DMS153 treated with DMSO at 0.1 percent for 48 hours (cell line): ENCODE data around the gene MFSD2B.

Experiments used
- DNase-seq: peaks from one replicate; lab custom pipeline; 2025; ENCODE audit not compliant: unreplicated experiment; lab: John Stamatoyannopoulos, UW

Gene MFSD2B

DNA sequence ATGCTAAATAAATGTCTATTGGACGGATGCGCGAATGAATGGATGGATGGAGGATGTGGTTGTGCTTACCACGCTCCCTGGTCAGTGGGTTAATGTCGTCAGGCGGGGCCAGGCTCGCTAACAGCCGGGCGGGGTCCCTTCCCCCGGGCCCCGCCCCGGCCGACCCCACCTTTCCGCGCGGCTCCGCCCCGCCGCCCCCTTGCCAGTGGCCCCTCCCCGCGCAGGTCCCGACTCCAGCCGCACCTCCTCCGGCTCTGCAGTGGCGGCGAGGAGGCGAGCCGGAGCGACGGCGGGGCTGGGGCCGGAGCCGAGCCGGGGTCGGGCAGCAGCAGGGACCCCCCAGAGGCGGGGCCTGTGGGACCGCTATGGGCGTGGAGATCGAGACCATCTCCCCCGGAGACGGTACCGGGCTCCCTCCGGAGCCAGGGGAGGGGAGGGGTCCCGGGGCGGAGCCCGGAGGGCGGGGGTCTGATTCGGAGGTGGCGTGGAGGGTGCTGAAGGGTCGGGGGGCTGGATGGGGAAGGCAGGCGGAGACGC lies 39.7 kb downstream of the MFSD2B start, which contains the start of gene FKBP1B:
Gene FKBP1B (plus strand): TSS at position 257 of the 537 bp plus-strand sequence. CDS start 109 bp downstream, at position 366.
- no peak for DNase-seq

DNA sequence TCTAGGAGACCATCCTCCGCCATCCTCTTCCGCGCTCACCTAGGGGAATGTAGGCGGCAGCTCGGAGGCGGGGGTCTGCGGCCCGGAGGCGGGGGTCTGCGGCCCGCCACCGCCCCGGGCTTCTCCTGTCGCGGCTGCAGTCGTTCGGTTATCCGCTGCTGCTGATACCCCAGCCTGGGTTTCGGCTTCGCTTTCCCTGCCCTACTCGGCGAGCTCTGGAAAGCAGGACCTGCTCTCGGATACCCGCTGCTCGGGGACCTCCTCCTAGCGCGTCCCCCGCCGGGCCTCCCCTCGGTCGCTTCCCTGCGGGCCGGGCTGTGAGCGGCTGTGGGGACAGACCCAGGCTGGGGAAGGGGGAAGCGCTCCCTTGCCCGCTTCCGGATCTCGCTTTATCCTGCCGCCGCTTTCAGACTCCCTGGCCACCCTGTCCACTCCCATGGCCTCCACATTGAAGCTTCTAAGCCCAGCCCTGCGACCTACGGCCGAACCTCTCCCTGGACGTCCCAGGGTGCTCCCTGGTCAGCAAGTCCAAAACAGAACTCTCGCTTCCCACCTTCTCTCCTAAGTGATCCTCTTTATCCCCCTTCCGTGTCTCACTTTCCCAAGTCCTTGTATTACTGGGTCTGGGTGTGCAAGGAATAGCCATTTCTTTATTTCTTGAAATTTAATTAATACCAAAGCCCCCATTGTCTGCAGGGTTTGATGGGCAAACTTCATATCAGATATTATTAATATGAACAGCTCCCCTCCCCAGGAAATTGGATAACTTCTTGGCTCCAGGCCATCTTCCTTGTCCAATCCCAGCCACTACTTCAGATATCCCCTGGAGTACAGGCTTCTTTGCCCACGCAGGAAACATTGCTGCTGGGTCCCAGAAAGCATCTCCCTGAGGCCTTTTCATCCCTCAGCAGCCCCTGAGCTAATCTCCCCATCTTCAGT lies 40.4 kb downstream of the MFSD2B start:
- no peak for DNase-seq

DNA sequence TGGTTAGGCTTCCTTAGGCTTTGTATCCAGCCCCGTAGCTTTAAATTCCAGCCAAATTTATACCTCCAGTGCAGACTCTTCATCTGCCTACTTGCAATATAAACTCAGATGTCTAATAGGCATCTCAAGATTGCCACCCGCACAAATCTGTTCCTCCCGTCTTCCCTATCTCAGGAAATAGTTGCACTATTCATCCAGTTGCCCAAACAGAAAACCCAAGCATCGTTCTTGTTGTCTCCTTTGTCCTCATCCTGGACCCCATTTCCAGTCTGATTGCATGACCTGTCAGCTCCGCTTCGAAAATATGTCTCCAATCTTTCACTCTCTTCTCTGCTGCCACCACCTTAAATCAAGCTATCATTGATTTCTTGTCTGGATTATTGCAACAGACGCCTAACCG lies 41.9 kb downstream of the MFSD2B start:
- DNase-seq: no peak

DNA sequence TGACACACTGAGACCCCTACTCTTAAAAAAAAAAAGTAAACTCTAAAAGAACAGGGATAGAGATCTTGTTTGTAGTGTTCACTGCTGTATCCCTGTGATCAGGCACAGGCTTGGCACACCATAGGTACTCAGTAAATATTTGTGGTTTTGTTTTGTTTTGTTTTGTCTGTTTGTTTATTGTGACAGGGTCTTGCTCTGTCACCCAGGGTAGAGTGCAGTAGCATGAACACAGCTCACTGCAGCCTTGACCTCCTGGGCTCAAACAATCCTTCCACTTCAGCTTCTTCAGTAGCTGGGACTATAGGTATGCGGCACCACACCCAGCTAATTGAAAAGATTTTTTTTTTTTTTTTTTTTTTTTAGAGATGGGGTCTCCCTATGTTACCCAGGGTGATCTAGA lies 43.1 kb downstream of the MFSD2B start:
- no peak for DNase-seq

DNA sequence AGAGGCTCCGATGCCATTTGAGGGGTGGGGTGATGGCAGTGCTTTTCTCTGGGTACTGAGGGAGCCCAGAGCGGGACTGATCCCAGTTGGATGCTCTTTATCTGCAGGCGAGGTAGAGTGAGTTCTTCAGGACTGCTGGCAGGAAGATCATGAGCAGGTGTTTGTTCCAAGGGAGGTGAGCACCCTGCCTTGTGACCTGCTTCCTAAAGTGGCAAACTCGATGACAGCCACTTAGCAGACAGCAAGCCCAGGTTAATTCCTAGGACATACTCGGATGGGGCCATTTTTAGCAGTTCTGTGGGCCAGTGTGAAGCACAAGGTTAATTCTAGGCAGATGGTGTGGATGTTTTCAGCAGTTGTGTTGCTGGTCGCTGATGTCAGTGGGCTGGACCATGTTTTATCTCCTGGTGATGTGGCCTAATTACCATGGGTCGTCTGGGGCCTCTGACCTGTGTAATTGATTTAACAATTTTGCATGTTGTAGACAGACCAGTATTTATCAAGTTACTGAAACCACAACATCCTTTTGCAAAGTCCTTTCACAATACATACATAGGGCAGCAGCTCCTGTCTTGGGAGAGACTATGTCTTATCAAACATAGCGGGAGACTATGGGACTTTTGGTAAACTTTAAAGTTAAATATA lies 44.6 kb downstream of the MFSD2B start:
- DNase-seq: no peak

DNA sequence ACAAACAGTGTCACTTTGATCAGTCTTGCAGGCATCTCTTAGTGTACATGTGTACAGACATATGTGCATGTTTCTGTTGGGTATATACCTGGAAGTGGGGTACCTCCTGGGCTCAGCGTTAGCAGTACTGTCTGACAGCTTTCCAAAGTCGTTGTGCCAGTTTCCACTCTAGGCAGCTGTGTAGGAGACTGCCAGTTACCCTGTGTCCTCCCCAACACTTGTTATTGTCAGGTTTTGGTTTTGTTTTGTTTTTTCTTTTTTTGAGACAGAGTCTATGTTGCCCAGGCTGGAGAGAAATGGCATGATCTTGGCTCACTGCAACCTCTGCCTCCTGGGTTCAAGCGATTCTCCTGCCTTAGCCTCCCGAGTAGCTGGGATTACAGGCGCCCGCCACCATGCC lies 45.9 kb downstream of the MFSD2B start:
- DNase-seq: no peak

DNA sequence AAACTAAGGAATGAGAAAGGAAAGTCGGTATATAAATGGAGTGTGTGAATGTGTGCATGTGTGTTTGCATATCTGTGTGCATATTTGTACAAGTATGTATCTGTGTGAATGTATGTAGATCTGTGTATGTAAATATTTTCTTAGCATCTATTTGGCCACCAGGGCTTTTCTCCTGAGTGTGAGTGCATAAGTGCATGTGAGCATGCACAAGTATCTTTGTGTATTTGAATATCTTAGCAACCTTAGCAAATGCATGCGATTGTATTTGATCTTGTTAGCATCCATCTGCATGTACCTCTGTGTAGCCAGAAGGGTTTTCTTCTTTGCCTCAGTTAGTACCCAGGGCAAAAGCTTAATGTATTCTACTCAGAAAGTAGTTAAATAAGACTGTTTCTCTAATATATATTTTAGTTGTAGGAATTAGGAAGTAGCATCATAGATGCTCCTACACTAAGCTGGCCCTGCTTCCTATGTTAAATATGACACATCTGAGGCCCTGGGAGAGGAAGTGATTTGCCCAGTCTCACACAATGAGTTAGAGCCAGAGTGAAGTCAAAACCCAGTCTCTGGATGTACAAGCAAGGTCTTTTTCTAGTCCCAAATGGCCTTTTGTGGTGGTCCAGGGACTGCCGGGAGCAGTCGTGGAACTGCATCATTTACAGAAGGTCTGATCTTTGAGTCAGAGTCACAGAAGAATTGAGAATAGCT lies 48.8 kb downstream of the MFSD2B start:
- DNase-seq: no peak

DNA sequence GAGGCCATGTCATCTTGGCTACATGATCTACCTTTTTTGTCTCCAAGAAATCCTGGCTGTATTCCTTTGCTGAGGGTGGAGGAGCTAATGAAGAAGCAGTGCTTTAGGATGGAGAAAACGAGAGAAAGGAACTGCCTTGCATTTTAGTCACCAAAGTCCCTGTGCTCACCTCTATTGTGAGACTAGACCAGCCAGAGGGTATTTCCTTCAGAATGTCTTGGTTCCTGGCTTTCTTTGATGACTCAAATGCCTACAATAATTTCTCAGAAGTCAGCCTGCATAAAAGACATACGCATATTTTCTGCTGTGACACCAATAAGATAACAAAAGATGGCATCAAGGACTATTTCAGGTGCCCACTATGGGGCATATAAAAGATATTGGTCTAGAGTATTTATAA lies 55.5 kb downstream of the MFSD2B start:
- DNase-seq: no peak

DNA sequence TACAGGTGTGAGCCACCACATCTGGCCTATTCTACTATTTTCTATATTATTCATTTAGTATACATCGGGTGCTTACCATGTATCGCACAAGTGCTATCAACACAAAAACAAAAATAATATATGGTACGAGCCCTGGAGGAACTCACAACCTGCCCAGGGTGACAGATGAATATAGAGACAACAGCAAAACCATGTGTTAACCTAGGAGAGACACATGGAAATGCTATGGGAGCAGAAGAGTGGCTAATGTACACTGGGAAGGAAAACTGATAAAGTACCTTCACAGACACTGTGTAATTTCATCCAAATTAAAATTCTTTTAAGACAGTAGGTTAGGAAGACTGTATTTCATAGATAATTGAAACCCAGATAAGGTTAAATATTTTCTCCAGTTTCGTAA lies 62.4 kb downstream of the MFSD2B start:
- DNase-seq: no peak

DNA sequence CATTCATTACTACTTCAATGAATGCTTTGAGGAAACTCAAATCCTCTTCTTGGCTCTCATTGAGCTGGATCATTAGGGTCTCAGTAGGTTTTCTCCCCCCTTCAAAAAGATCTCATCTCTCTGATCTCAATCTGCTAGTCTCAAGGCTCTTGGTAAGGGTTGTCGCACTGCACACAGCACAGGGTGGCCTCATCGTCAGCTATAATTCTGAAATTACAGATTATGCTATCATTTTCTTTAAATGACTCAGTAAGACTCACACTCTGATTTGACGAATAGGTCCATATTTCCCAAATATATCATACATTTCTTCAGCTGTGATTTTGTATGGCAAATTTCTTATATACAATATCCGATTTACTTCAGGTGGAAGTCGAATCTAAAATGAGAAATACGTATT lies 63.9 kb downstream of the MFSD2B start:
- DNase-seq: no peak

DNA sequence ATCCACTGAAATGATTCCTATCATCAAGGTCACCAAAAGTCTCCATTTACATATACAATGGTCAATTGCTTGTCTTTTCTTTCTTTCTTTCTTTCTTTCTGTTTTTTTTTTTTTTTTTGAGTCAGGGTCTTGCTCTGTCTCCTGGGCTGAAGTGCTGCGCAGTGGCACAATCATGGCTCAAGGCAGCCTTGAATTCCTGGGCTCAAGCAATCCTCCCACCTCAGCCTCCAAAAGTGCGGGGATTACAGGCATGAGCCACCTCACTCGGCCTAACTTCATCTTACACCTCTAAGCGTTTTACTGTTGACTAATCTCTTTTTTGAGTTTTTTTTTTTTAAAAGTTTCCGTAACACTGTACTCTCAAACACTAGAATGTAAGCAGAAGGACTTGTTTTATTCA lies 65.4 kb downstream of the MFSD2B start:
- DNase-seq: no peak
